ENCODE data around the gene OASL. TPM values are rescaled to one million over a fixed set of nuclear protein-coding genes. Genes with fewer than 3 reads are reported as not detected.
A peak's percentile ranks its signal among the peaks of the same experiment; 100 is the strongest.

OASL gene
- total and polyA plus RNA-seq, 9 of the 15 experiments (the other 6 are each of a cell fraction or from before 2014, with no cell fraction given), result 0.14 TPM; not detected in 8

DNA sequence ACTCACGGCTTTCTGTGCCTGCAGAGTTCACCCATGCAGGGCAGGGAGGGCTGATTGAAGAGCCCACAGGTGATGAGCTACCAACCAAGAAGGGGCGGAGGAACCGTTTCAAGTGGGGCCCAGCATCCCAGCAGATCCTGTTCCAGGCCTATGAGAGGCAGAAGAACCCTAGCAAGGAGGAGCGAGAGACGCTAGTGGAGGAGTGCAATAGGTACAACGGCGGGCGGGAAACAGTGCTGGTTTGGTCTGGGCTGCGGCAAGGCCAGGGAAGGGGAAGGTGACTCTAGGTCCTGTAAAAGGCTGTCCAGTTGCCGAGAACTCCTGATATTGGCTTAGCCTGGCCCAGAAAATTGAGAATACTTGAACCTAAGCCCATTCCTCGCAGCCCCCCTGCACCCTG lies 45.5 kb downstream of the OASL start (continued):
- TF ChIP-seq FOXP1 (CRISPR knock-in tag; IDR thresholded peaks at IDR 0.05), result no peak
- TF ChIP-seq KDM1A (IDR thresholded peaks at IDR 0.05), result no peak
- no peak for TF ChIP-seq PRMT5 (CRISPR knock-in tag; IDR thresholded peaks at IDR 0.05)
- TF ChIP-seq EP300 (IDR thresholded peaks at IDR 0.05; ENCODE audit: low read length), result no peak
- TF ChIP-seq NUFIP1 (IDR thresholded peaks at IDR 0.05; ENCODE audit: partially characterized antibody), result no peak
- no peak for TF ChIP-seq FOXK1 (CRISPR knock-in tag; IDR thresholded peaks at IDR 0.05; ENCODE audit: borderline replicate concordance)
- no peak for TF ChIP-seq NEUROD1 (IDR thresholded peaks at IDR 0.05; ENCODE audit: borderline replicate concordance, low read depth, low read length, partially characterized antibody)

DNA sequence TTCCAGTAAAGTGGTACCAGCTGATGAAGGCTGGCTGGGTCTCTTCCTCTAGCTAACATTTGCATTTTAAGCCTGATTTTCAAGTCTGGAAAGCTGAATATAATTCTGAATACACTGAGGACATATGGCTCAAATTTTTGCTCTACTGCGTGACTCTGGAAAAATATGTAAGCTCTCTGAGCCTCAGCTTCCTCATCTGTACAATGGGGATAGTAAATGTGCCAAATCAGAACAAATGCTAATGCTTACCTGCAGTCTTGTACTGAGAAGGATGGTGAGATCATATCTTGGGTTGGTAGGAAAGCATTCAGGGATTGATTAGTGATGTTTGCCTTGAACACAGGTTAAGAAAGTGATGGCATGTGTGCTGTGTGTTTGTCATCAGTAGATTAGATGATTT lies 46.1 kb downstream of the OASL start:
- BruUV-seq (replicated peaks), result no TSS peak
- no peak overlapping the region for H3K9ac ChIP-seq (ENCODE audit: insufficient read depth in 1 of 2, low read depth in 2 of 2, low read length in 2 of 2)
- intact Hi-C loops (cut with micrococcal nuclease) (no loop called here), in situ Hi-C loops (cut with MboI) (no loop called here)
- TF ChIP-seq ZNF431 (CRISPR knock-in tag; IDR thresholded peaks at IDR 0.05) (no peak), ADNP (tag; IDR thresholded peaks at IDR 0.05) (peak; percentile 66; the same call in 1 of the 2 replicates), RBM25 (IDR thresholded peaks at IDR 0.05; ENCODE audit: low read depth, low read length, severe bottlenecking) (peak; percentile 94), HDAC2 (IDR thresholded peaks at IDR 0.05) (peak; percentile 28; the same call in 1 of the 2 replicates), SMAD4 (CRISPR knock-in tag; conservative IDR thresholded peaks at IDR 0.05) (no peak), BCOR (IDR thresholded peaks at IDR 0.05) (peak; percentile 81), NCOR1 (IDR thresholded peaks at IDR 0.05) (no peak)
- TF ChIP-seq, protein P1, sequence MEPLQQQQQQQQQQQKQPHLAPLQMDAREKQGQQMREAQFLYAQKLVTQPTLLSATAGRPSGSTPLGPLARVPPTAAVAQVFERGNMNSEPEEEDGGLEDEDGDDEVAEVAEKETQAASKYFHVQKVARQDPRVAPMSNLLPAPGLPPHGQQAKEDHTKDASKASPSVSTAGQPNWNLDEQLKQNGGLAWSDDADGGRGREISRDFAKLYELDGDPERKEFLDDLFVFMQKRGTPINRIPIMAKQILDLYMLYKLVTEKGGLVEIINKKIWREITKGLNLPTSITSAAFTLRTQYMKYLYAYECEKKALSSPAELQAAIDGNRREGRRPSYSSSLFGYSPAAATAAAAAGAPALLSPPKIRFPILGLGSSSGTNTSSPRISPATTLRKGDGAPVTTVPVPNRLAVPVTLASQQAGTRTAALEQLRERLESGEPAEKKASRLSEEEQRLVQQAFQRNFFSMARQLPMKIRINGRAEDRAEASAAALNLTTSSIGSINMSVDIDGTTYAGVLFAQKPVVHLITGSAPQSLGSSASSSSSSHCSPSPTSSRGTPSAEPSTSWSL (CRISPR knock-in tag; IDR thresholded peaks at IDR 0.05; ENCODE audit: borderline replicate concordance), result no peak
- H3K27me3 ChIP-seq (ENCODE audit: control insufficient read depth in 2 of 2, insufficient read depth in 2 of 2, low read length in 2 of 2), result peaks cover 3 to 47% of the 10 kb centered on the region in 2 experiments; a peak in 2 of 5 replicates
- no peaks in the 10 kb centered on the region for H3K79me2 ChIP-seq (ENCODE audit: control insufficient read depth, insufficient read depth, low read length)
- H4K20me1 ChIP-seq (replicated peaks; ENCODE audit: control insufficient read depth, insufficient read depth, low read length), result no peaks in the 10 kb centered on the region; the same call in 1 of the 2 replicates
- ATAC-seq, result no peak
- no peak overlapping the region for H2AFZ ChIP-seq (ENCODE audit: low read depth, low read length)
- ChIA-PET CTCF (ENCODE audit: low intra/inter-chr PET ratio) (no interaction called here), POLR2A (interaction anchor here (0.7 to 2.2 kb wide), 3 partner anchors 12 to 778 kb away, joined by 3 to 8 read pairs (median 3); no protein-coding TSS in a partner anchor)
- H3K4me1 ChIP-seq (replicated peaks in 1 of 2; ENCODE audit: control insufficient read depth in 2 of 2, insufficient read depth in 2 of 2, low read length in 2 of 2), result peaks cover 0 to 5% of the 10 kb centered on the region in 2 experiments; a peak in 1 of 5 replicates
- H3K4me3 ChIP-seq, result no peak overlapping the region
- no peak overlapping the region for H3K4me2 ChIP-seq (ENCODE audit: insufficient read depth, low read length)
- no peaks in the 10 kb centered on the region for H3K36me3 ChIP-seq (ENCODE audit: control insufficient read depth, insufficient read depth, low read length)
- H3K27ac ChIP-seq (ENCODE audit: extremely low read depth, low read depth, low read length), result no peak overlapping the region
- peaks cover 3% of the 10 kb centered on the region for H3K9me1 ChIP-seq (ENCODE audit: control insufficient read depth, insufficient read depth, low read length)
- H3K9me3 ChIP-seq (replicated peaks; ENCODE audit: control insufficient read depth, insufficient read depth, low read depth, low read length), result no peaks in the 10 kb centered on the region
- no peak for DNase-seq (ENCODE audit: extremely low read depth in 1 of 4, low spot score in 3 of 4)
- WGBS (ENCODE audit: insufficient coverage, low coverage, missing lambda C conversion rate), result 0% methylated on average over 1 of the region's 1 CpG
- no peak for FAIRE-seq
